Hepatocyte (in vitro differentiated cells): ENCODE results near the gene DNAH17. TPM values are rescaled to one million over a fixed set of nuclear protein-coding genes. Genes with fewer than 3 reads are reported as not detected.

Experiments
- DNase-seq: peaks from one replicate; pipeline ENCODE4 v3.0.0-alpha.2; 2016; ENCODE audit warnings: low spot score
- H2AFZ ChIP-seq: fragments of 200-600 bp; sonication (generic); 2 replicates; pipeline ENCODE4 v1.6.0; 2016; ENCODE audit warnings: antibody characterized with exemption, mild to moderate bottlenecking
- H3K27ac ChIP-seq: fragments of 200-600 bp; sonication (generic); 2 replicates; pipeline ENCODE4 v1.5.1; 2016; ENCODE audit warnings: mild to moderate bottlenecking
- H3K27me3 ChIP-seq: fragments of 200-600 bp; sonication (generic); 2 replicates; pipeline ENCODE4 v1.6.1; 2016
- H3K36me3 ChIP-seq: fragments of 200-600 bp; sonication (generic); replicated peaks from 2 replicates; pipeline ENCODE4 v1.5.1; 2016; ENCODE audit warnings: low read depth; ENCODE audit not compliant: insufficient read depth
- H3K4me1 ChIP-seq: fragments of 200-600 bp; sonication (generic); 2 replicates; pipeline ENCODE4 v1.5.1; 2016; ENCODE audit warnings: mild to moderate bottlenecking, moderate library complexity; ENCODE audit not compliant: insufficient read depth
- H3K4me2 ChIP-seq: fragments of 200-600 bp; sonication (generic); 2 replicates; pipeline ENCODE4 v1.6.0; 2016
- H3K4me3 ChIP-seq: fragments of 200-600 bp; sonication (generic); 2 replicates; pipeline ENCODE4 v1.5.1; 2016; ENCODE audit warnings: mild to moderate bottlenecking
- H3K79me2 ChIP-seq: fragments of 200-600 bp; sonication (generic); 2 replicates; pipeline ENCODE4 v1.6.0; 2017; ENCODE audit warnings: mild to moderate bottlenecking
- H3K9me2 ChIP-seq: fragments of 200-600 bp; sonication (generic); replicated peaks from 2 replicates; pipeline ENCODE4 v1.6.0; 2017; ENCODE audit warnings: mild to moderate bottlenecking; ENCODE audit not compliant: insufficient read depth
- H3K9me3 ChIP-seq: fragments of 200-600 bp; sonication (generic); 2 replicates; pipeline ENCODE4 v1.5.1; 2016; ENCODE audit warnings: low read depth, mild to moderate bottlenecking
- H4K20me1 ChIP-seq: fragments of 200-600 bp; sonication (generic); 2 replicates; pipeline ENCODE4 v1.6.0; 2016; ENCODE audit warnings: mild to moderate bottlenecking; ENCODE audit not compliant: insufficient read depth, poor library complexity, severe bottlenecking
- EZH2 ChIP-seq: fragments of 200-600 bp; sonication (generic); IDR thresholded peaks from 2 replicates; pipeline ENCODE4 v1.6.1; 2016; ENCODE audit warnings: antibody characterized with exemption, mild to moderate bottlenecking, borderline replicate concordance
- EZH2phosphoT487 ChIP-seq: fragments of 200-600 bp; sonication (generic); IDR thresholded peaks from one replicate; pipeline ENCODE4 v1.6.1; 2018; ENCODE audit warnings: antibody characterized with exemption, mild to moderate bottlenecking, low read depth, moderate library complexity; ENCODE audit not compliant: unreplicated experiment, severe bottlenecking
- WGBS: methylation state at CpG from one replicate; pipeline ENCODE4 v1.1.6; 2016; ENCODE audit warnings: low lambda C conversion rate; ENCODE audit errors: missing lambda C conversion rate; 5-methylcytosine and 5-hydroxymethylcytosine counted together
- polyA plus RNA-seq: library from polyadenylated mRNA; unstranded; fragments of >200 nt; fragmentation: Nextera tagmentation; extraction: Ambion mirVana; gene quantifications from 2 replicates; pipeline ENCODE4 v1.2.1, GENCODE V29; 2016
- total RNA-seq: library from RNA; depleted of rRNA; stranded (reverse); fragments of >200 nt; gene quantifications from 2 replicates; pipeline ENCODE4 v1.2.3, GENCODE V29; 2014
- TF ChIP-seq, protein P1 (sequence below): fragments of 200-600 bp; sonication (generic); IDR thresholded peaks from 2 replicates; pipeline ENCODE4 v1.5.1; 2016; ENCODE audit warnings: antibody characterized with exemption, mild to moderate bottlenecking; ENCODE audit not compliant: poor library complexity

DNAH17 gene
- total and polyA plus RNA-seq, 2 experiments from 2014 or later, result 0.20 to 1.5 TPM

DNA sequence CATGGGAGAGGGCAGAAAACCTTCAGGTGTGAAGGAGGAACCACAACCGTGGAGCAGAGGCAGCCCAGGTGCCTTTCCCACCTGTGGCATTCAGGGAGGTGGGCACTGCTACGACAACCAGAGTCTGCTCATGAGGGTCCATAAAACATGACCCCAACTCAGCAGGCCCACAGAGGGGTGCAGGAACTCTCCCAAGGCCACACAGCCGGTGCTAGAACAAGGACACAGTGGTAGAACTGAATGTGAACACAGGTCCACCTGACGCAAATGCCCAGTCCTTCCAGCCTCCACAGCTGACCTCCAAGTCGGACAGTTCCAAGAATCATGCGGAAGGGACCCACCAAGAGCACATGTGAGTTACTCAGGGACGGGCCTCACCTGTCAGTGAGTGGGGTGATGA, 76.4 kb downstream of the DNAH17 start:
- H3K9me2 ChIP-seq, result no peaks in the 10 kb centered on the region
- H3K4me2 ChIP-seq, result no peak overlapping the region
- H3K36me3 ChIP-seq, result no peaks in the 10 kb centered on the region
- H3K27me3 ChIP-seq, result no peaks in the 10 kb centered on the region
- H3K4me3 ChIP-seq, result no peak overlapping the region
- H3K79me2 ChIP-seq, result no peaks in the 10 kb centered on the region
- WGBS, result 94% methylated on average over 7 of the region's 7 CpGs
- no peaks in the 10 kb centered on the region for H4K20me1 ChIP-seq
- H3K27ac ChIP-seq, result no peak overlapping the region
- H3K4me1 ChIP-seq, result no peaks in the 10 kb centered on the region
- no peak overlapping the region for H2AFZ ChIP-seq
- H3K9me3 ChIP-seq, result no peaks in the 10 kb centered on the region
- no peak for DNase-seq
- no peak for TF ChIP-seq EZH2phosphoT487
- no peak for TF ChIP-seq EZH2
- TF ChIP-seq, protein P1, sequence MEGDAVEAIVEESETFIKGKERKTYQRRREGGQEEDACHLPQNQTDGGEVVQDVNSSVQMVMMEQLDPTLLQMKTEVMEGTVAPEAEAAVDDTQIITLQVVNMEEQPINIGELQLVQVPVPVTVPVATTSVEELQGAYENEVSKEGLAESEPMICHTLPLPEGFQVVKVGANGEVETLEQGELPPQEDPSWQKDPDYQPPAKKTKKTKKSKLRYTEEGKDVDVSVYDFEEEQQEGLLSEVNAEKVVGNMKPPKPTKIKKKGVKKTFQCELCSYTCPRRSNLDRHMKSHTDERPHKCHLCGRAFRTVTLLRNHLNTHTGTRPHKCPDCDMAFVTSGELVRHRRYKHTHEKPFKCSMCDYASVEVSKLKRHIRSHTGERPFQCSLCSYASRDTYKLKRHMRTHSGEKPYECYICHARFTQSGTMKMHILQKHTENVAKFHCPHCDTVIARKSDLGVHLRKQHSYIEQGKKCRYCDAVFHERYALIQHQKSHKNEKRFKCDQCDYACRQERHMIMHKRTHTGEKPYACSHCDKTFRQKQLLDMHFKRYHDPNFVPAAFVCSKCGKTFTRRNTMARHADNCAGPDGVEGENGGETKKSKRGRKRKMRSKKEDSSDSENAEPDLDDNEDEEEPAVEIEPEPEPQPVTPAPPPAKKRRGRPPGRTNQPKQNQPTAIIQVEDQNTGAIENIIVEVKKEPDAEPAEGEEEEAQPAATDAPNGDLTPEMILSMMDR, result no peak

GRCh38 chr17:78499715-78500540, 77.3 kb downstream of the DNAH17 start:
- no peak overlapping the region for H3K27ac ChIP-seq
- H3K9me2 ChIP-seq, result no peaks in the 10 kb centered on the region
- H3K4me1 ChIP-seq, result no peaks in the 10 kb centered on the region
- no peaks in the 10 kb centered on the region for H4K20me1 ChIP-seq
- H3K79me2 ChIP-seq, result no peaks in the 10 kb centered on the region
- no peaks in the 10 kb centered on the region for H3K36me3 ChIP-seq
- H3K4me2 ChIP-seq, result no peak overlapping the region
- H3K9me3 ChIP-seq, result no peaks in the 10 kb centered on the region
- H3K4me3 ChIP-seq, result no peak overlapping the region
- H2AFZ ChIP-seq, result no peak overlapping the region
- no peak for DNase-seq
- TF ChIP-seq EZH2 (no peak), EZH2phosphoT487 (no peak)
- TF ChIP-seq, protein P1, result no peak
- 86% methylated on average over 19 of the region's 21 CpGs for WGBS
- no peaks in the 10 kb centered on the region for H3K27me3 ChIP-seq

GRCh38 chr17:78498848-78499247, 78.3 kb downstream of the DNAH17 start:
- Histone ChIP-seq H3K4me1 (no peaks in the 10 kb centered on the region), H3K9me3 (no peaks in the 10 kb centered on the region), H3K4me2 (no peak overlapping the region), H3K36me3 (no peaks in the 10 kb centered on the region), H3K9me2 (no peaks in the 10 kb centered on the region), H3K27ac (no peak overlapping the region), H3K27me3 (no peaks in the 10 kb centered on the region), H3K79me2 (no peaks in the 10 kb centered on the region), H2AFZ (no peak overlapping the region), H4K20me1 (no peaks in the 10 kb centered on the region), H3K4me3 (no peak overlapping the region)
- TF ChIP-seq EZH2phosphoT487, result no peak
- TF ChIP-seq, protein P1, result no peak
- no peak for TF ChIP-seq EZH2
- no peak for DNase-seq
- WGBS, result 56% methylated on average over 17 of the region's 17 CpGs
